ENCODE results near the gene PAK1IP1.
A peak's percentile ranks its signal among the peaks of the same experiment; 100 is the strongest.
"Not testable (repeated sequence)": the region's sequence is repeated elsewhere in the genome, so short reads cannot be mapped to it uniquely, and the experiment has no call there.

Gene PAK1IP1

GRCh38 chr6:10694302-10695085 is at the start of gene PAK1IP1, which contains the start of gene C6orf52:
PAK1IP1 (plus strand) TSS chr6:10694972; CDS start chr6:10694986, 14 bp downstream.
C6orf52 (minus strand) TSS chr6:10694616; CDS start chr6:10687550, 7,066 bp downstream.
- H3K4me3 ChIP-seq (ENCODE audit: low read length), result peak within 1 kb of the TSS; percentile 99
- peak; percentile 80 for DNase-seq (ENCODE audit: low read depth)
- TF ChIP-seq CTCF (conservative IDR thresholded peaks at IDR 0.05; ENCODE audit: low read depth, low read length), result no peak

GRCh38 chr6:10655508-10656055 is 39.2 kb upstream of the PAK1IP1 start:
- no peak for TF ChIP-seq CTCF (conservative IDR thresholded peaks at IDR 0.05; ENCODE audit: low read depth, low read length)
- DNase-seq (ENCODE audit: low read depth), result no peak
- H3K4me3 ChIP-seq (ENCODE audit: low read length), result no peak overlapping the region

GRCh38 chr6:10658910-10659698 is 35.7 kb upstream of the PAK1IP1 start:
- no peak overlapping the region for H3K4me3 ChIP-seq (ENCODE audit: low read length)

GRCh38 chr6:10659699-10660348 is 34.9 kb upstream of the PAK1IP1 start:
- DNase-seq (ENCODE audit: low read depth), result no peak
- H3K4me3 ChIP-seq (ENCODE audit: low read length), result no peak overlapping the region
- TF ChIP-seq CTCF (conservative IDR thresholded peaks at IDR 0.05; ENCODE audit: low read depth, low read length), result no peak

More at GRCh38 chr6:10658910-10659698, 35.7 kb upstream of the PAK1IP1 start:
- TF ChIP-seq CTCF (conservative IDR thresholded peaks at IDR 0.05; ENCODE audit: low read depth, low read length), result no peak
- DNase-seq (ENCODE audit: low read depth), result no peak

- DNase-seq (ENCODE audit: low read depth); H3K4me3 ChIP-seq (ENCODE audit: low read length): not testable (repeated sequence)
These were observed 34.2 kb upstream of the PAK1IP1 start for GRCh38 chr6:10660431-10661191.

- no peak for DNase-seq (ENCODE audit: low read depth)
- TF ChIP-seq CTCF (conservative IDR thresholded peaks at IDR 0.05; ENCODE audit: low read depth, low read length), result no peak
- no peak overlapping the region for H3K4me3 ChIP-seq (ENCODE audit: low read length)
These were observed 32.6 kb upstream of the PAK1IP1 start for GRCh38 chr6:10662207-10662606.
